Common myeloid progenitor, CD34-positive (primary cell): ENCODE results near the gene TAAR6.

Experiments
- CTCF ChIA-PET: fragments of 350-600 bp; sonication (Branson Sonifier 250); formaldehyde crosslinking; loops from one replicate; lab custom pipeline; 2021; ENCODE audit warnings: antibody characterized with exemption; lab: Charles Lee
- POLR2A ChIA-PET: fragments of 350-600 bp; sonication (Branson Sonifier 250); formaldehyde crosslinking; loops from one replicate; lab custom pipeline; 2021; ENCODE audit warnings: antibody characterized with exemption; lab: Charles Lee
- DNase-seq, 3 donors: peaks; one replicate each; pipeline versions ENCODE4 v3.0.0 to v3.0.0-alpha.2; 2013
- H3K27ac ChIP-seq, 2 experiments: 1 replicate in 1 of 2; 2 replicates in 1 of 2; pipeline ENCODE4 v1.7.0; 2013; ENCODE audit warnings: inconsistent platforms in 2 of 2, low read length in 2 of 2, mild to moderate bottlenecking in 2 of 2, low read depth in 1 of 2, moderate library complexity in 1 of 2; ENCODE audit not compliant: severe bottlenecking in 2 of 2, insufficient read depth in 1 of 2, poor library complexity in 1 of 2
- H3K27me3 ChIP-seq, 5 experiments: replicated peaks in 2 of 5; 1 replicate in 3 of 5; 2 replicates in 2 of 5; pipeline versions ENCODE4 v1.6.1 to v1.7.0; 2013; ENCODE audit warnings: low read length in 4 of 5, mild to moderate bottlenecking in 2 of 5, moderate library complexity in 2 of 5, inconsistent platforms in 1 of 5; ENCODE audit not compliant: insufficient read depth in 5 of 5, control insufficient read depth in 4 of 5
- H3K36me3 ChIP-seq, 4 experiments: 1 replicate in 2 of 4; 2 replicates in 2 of 4; pipeline versions ENCODE4 v1.6.1 to v1.7.0; 2013; ENCODE audit warnings: low read length in 3 of 4, control low read depth in 1 of 4, mild to moderate bottlenecking in 1 of 4; ENCODE audit not compliant: control insufficient read depth in 4 of 4, insufficient read depth in 4 of 4
- H3K4me1 ChIP-seq, 4 experiments: 1 replicate in 3 of 4; 2 replicates in 1 of 4; pipeline versions ENCODE4 v1.6.1 to v1.7.1; 2013; ENCODE audit warnings: low read length in 3 of 4, mild to moderate bottlenecking in 3 of 4, control low read depth in 1 of 4, inconsistent platforms in 1 of 4, moderate library complexity in 1 of 4; ENCODE audit not compliant: control insufficient read depth in 4 of 4, insufficient read depth in 4 of 4; ENCODE audit errors: control extremely low read depth in 1 of 4
- H3K4me3 ChIP-seq, 7 experiments: 1 replicate in 4 of 7; 2 replicates in 3 of 7; pipeline versions ENCODE4 v1.5.1 to v1.7.0; 2013; ENCODE audit warnings: mild to moderate bottlenecking in 7 of 7, low read length in 6 of 7, moderate library complexity in 6 of 7, inconsistent platforms in 2 of 7, low read depth in 2 of 7, control low read depth in 1 of 7; ENCODE audit not compliant: insufficient read depth in 4 of 7, control insufficient read depth in 1 of 7; ENCODE audit errors: extremely low read depth in 1 of 7
- H3K9me3 ChIP-seq, 5 experiments: 1 replicate in 4 of 5; 2 replicates in 1 of 5; pipeline versions ENCODE4 v1.6.1 to v1.7.1; 2013; ENCODE audit warnings: low read length in 4 of 5, mild to moderate bottlenecking in 2 of 5, inconsistent platforms in 1 of 5, low read depth in 1 of 5, moderate library complexity in 1 of 5; ENCODE audit not compliant: control insufficient read depth in 4 of 5, insufficient read depth in 2 of 5; ENCODE audit errors: control extremely low read depth in 1 of 5
- WGBS: methylation state at CpG from one replicate; pipeline ENCODE4 v1.1.5; 2013; ENCODE audit not compliant: insufficient coverage; 5-methylcytosine and 5-hydroxymethylcytosine counted together

Gene TAAR6

GRCh38 chr6:132584698-132585097 is 14.6 kb downstream of the TAAR6 start:
- POLR2A ChIA-PET, result no interaction called here
- CTCF ChIA-PET, result no interaction called here
- WGBS, result no CpG with 5 or more reads among the region's 1 CpG

GRCh38 chr6:132587424-132587823 is 17.3 kb downstream of the TAAR6 start:
- Histone ChIP-seq H3K4me3 (no peak overlapping the region), H3K9me3 (no peaks in the 10 kb centered on the region), H3K36me3 (no peaks in the 10 kb centered on the region), H3K4me1 (peaks cover 0 to 1% (median 0%) of the 10 kb centered on the region in 4 experiments), H3K27me3 (peaks cover 0 to 3% (median 0%) of the 10 kb centered on the region in 5 experiments), H3K27ac (no peak overlapping the region)
- 25% methylated on average over 1 of the region's 2 CpGs for WGBS
- ChIA-PET CTCF (no interaction called here), POLR2A (no interaction called here)
- peak in 1 of 3 donors; percentile 5 for DNase-seq

More at GRCh38 chr6:132584698-132585097, 14.6 kb downstream of the TAAR6 start:
- Histone ChIP-seq H3K27ac (no peak overlapping the region), H3K27me3 (peaks cover 0 to 3% (median 0%) of the 10 kb centered on the region in 5 experiments), H3K4me1 (no peaks in the 10 kb centered on the region), H3K9me3 (no peaks in the 10 kb centered on the region), H3K4me3 (no peak overlapping the region), H3K36me3 (no peaks in the 10 kb centered on the region)
- DNase-seq, result no peak

DNA sequence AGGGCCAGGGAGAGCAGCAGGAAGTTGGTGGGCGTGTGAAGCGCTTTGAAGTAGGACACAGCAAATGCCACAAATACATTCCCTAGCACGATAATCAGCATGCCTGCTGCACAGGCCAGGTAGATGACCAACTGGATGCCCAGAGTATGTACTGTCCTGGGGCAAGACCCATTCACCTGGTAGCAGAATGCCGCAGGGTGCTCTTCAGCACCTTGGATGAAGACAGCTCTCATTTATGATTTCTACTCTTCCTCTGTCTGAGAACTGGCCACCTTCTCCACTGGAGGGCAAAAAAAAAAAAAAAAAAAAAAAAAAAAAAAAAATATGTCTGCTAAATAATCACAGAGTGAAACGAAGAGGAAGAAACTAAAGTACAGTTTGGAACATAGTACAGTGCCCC is 19.3 kb downstream of the TAAR6 start, which contains the start of gene TAAR5:
Gene TAAR5 (minus strand): TSS at position 288 of the 400 bp plus-strand sequence. CDS start 55 bp downstream, at position 233.
- no peaks in the 10 kb centered on the region for H3K9me3 ChIP-seq
- no peak within 1 kb of the TSS for H3K27ac ChIP-seq
- no peaks in the 10 kb centered on the region for H3K27me3 ChIP-seq
- no peak for DNase-seq
- ChIA-PET CTCF (no interaction called here), POLR2A (no interaction called here)
- H3K36me3 ChIP-seq, result no peaks in the 10 kb centered on the region
- no peak within 1 kb of the TSS for H3K4me3 ChIP-seq
- 100% methylated on average over 3 of the region's 5 CpGs for WGBS
- H3K4me1 ChIP-seq, result peaks cover 0 to 2% (median 0%) of the 10 kb centered on the region in 4 experiments

- 100% methylated on average over 1 of the region's 1 CpG for WGBS
- Histone ChIP-seq H3K4me3 (no peak overlapping the region), H3K27me3 (no peaks in the 10 kb centered on the region), H3K27ac (no peak overlapping the region), H3K9me3 (no peaks in the 10 kb centered on the region), H3K36me3 (no peaks in the 10 kb centered on the region), H3K4me1 (peaks cover 0 to 2% (median 0%) of the 10 kb centered on the region in 4 experiments)
- ChIA-PET POLR2A (no interaction called here), CTCF (no interaction called here)
- DNase-seq, result no peak
These were observed 20.2 kb downstream of the TAAR6 start for GRCh38 chr6:132590362-132590761.

DNA sequence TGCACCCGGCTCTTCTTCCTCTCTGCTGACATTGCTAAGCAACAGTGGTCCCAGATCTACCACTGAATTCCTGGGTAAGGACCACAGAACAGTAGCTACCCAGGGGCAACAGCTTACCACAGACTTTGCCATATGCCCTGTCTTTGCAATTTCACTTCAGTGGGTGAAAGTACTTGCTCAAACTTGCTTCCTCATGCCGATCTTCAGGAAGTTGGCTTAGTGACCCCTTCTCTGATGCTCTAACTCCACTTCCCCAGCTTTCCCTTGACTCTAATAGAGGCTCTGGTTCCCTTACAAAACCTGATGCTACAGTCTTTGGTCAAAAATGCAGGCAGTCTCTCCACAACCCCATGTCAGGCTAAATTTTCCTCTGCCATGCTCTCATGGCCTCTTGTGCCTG is 22.7 kb downstream of the TAAR6 start:
- no peak overlapping the region for H3K27ac ChIP-seq

GRCh38 chr6:132596201-132596600 is 26.1 kb downstream of the TAAR6 start:
- Histone ChIP-seq H3K27ac (no peak overlapping the region), H3K36me3 (no peaks in the 10 kb centered on the region), H3K27me3 (no peaks in the 10 kb centered on the region), H3K4me3 (no peak overlapping the region), H3K9me3 (peaks cover 0 to 3% (median 0%) of the 10 kb centered on the region in 5 experiments), H3K4me1 (peaks cover 0 to 2% (median 0%) of the 10 kb centered on the region in 4 experiments)
- ChIA-PET CTCF (interaction anchor here (0.8 kb wide), 1 partner anchor 22 kb away, joined by 4 read pairs; no protein-coding TSS in a partner anchor), POLR2A (no interaction called here)
- 95% methylated on average over 3 of the region's 6 CpGs for WGBS
- DNase-seq, result no peak

More for the DNA sequence above, 22.7 kb downstream of the TAAR6 start:
- DNase-seq, result peak in 2 of 3 donors; percentile 22 to 50
- Histone ChIP-seq H3K4me3 (no peak overlapping the region), H3K9me3 (no peaks in the 10 kb centered on the region), H3K36me3 (no peaks in the 10 kb centered on the region), H3K27me3 (no peaks in the 10 kb centered on the region), H3K4me1 (peaks cover 0 to 2% (median 0%) of the 10 kb centered on the region in 4 experiments)
- POLR2A ChIA-PET, result no interaction called here
- CTCF ChIA-PET, result no interaction called here
- 30% methylated on average over 2 of the region's 2 CpGs for WGBS

DNA sequence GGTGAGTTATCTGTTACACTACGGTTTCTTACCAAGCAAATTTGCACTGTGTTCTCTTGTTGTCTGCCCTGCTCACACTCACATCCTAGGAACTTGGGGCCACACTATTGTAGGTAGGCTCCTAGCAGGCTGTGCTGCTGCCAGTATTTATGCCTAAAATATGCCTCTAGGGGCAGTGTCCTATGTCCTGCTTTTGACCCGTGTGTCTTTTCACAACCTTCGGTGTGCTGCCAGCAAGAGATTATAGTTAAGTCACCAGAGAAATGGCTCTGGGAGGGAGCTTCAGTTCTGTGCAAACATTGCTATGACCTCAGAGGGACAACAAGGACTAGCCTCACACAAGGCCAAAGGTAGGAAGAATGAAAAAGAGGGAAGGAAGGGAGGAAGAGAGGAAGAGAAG is 28.4 kb downstream of the TAAR6 start:
- H3K36me3 ChIP-seq, result no peaks in the 10 kb centered on the region
- WGBS, result 67% methylated on average over 1 of the region's 3 CpGs
- peaks cover 0 to 3% (median 0%) of the 10 kb centered on the region in 5 experiments for H3K9me3 ChIP-seq
- DNase-seq, result peak in 2 of 3 donors; percentile 10 to 13
- no peak overlapping the region for H3K27ac ChIP-seq
- ChIA-PET POLR2A (no interaction called here), CTCF (no interaction called here)
- H3K4me1 ChIP-seq, result no peaks in the 10 kb centered on the region
- no peaks in the 10 kb centered on the region for H3K27me3 ChIP-seq
- no peak overlapping the region for H3K4me3 ChIP-seq
